Activated CD4-positive, alpha-beta T cell treated with anti-CD3 and anti-CD28 coated beads, Interleukin-2, Interleukin-4, amounts not matched to agents 100 ng/mL and 50 ng/mL, durations not matched to agents 16 hours and 8 hours (primary cell): ENCODE measurements around the gene H2BK1.

Experiments used
- DNase-seq: peaks from one replicate; pipeline ENCODE4 v3.0.0-alpha.2; 2020; ENCODE audit warnings: low spot score

The H2BK1 gene

GRCh38 chr7:151210087-151210854 lies at the start of gene H2BK1:
Gene H2BK1 (minus strand): TSS chr7:151210488. CDS start chr7:151210318, 170 bp downstream.
- DNase-seq: no peak

GRCh38 chr7:151257990-151258389 lies 47.7 kb upstream of the H2BK1 start:
- DNase-seq: no peak

- DNase-seq: no peak
Observed at GRCh38 chr7:151256410-151257045, 46.2 kb upstream of the H2BK1 start.

- no peak for DNase-seq
Observed at GRCh38 chr7:151255390-151255789, 45.1 kb upstream of the H2BK1 start.

GRCh38 chr7:151254851-151255250 lies 44.6 kb upstream of the H2BK1 start:
- DNase-seq: no peak

- no peak for DNase-seq
Observed at GRCh38 chr7:151254316-151254715, 44.0 kb upstream of the H2BK1 start.

GRCh38 chr7:151252961-151253711 lies 42.8 kb upstream of the H2BK1 start:
- DNase-seq: no peak

GRCh38 chr7:151252561-151252835 lies 42.2 kb upstream of the H2BK1 start:
- DNase-seq: no peak

- DNase-seq: no peak
Observed at GRCh38 chr7:151251689-151252560, 41.6 kb upstream of the H2BK1 start.

GRCh38 chr7:151251328-151251688 lies 41.0 kb upstream of the H2BK1 start:
- DNase-seq: no peak

- no peak for DNase-seq
Observed at GRCh38 chr7:151250181-151251132, 40.2 kb upstream of the H2BK1 start.

GRCh38 chr7:151249732-151250072 lies 39.4 kb upstream of the H2BK1 start:
- no peak for DNase-seq

- no peak for DNase-seq
Observed at GRCh38 chr7:151249034-151249731, 38.9 kb upstream of the H2BK1 start.

- no peak for DNase-seq
Observed at GRCh38 chr7:151248346-151249033, 38.2 kb upstream of the H2BK1 start, which contains the start of gene SMARCD3. Gene SMARCD3 (minus strand): TSS chr7:151248694. CDS start chr7:151248562, 132 bp downstream.

GRCh38 chr7:151247611-151248345 lies 37.5 kb upstream of the H2BK1 start:
- no peak for DNase-seq

- no peak for DNase-seq
Observed at GRCh38 chr7:151246851-151247580, 36.7 kb upstream of the H2BK1 start.

- no peak for DNase-seq
Observed at GRCh38 chr7:151246102-151246850, 36.0 kb upstream of the H2BK1 start.
